ENCODE results near the gene PANX3.

PANX3 gene

DNA sequence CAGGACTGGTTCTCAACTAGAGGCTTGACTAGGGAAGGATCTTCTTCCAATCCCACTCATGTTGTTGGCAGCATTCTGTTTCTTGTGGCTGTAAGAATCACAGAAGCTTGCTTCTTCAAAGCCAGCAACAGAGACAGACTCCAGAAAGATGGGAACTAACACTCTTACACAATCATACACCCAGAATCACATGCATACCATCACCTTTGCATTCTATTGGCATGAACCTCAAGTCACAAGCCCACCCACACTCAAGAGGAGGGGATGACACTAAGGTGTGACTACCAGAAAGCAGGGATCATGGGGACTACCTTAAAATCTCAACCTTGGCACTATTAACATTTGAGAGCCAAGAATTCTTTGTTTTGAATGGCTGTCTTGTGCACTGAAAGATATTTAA lies 13.6 kb upstream of the PANX3 start:
- TF ChIP-seq REST (IDR thresholded peaks at IDR 0.05; ENCODE audit: insufficient read depth in 1 of 2, low read depth in 2 of 2, low read length in 2 of 2), result no peak
- no peak for TF ChIP-seq TAF1 (IDR thresholded peaks at IDR 0.05; ENCODE audit: borderline replicate concordance, insufficient read depth, low read length)
- TF ChIP-seq POLR2AphosphoS5 (IDR thresholded peaks at IDR 0.05; ENCODE audit: low read depth, low read length), result no peak
- TF ChIP-seq SIN3A (IDR thresholded peaks at IDR 0.05; ENCODE audit: borderline replicate concordance, insufficient read depth, low read length), result no peak
- no peak for TF ChIP-seq FOXP2 (optimal IDR thresholded peaks at IDR 0.05; ENCODE audit: borderline replicate concordance, extremely low read depth, extremely low read length, insufficient read depth)

- TF ChIP-seq FOXP2 (optimal IDR thresholded peaks at IDR 0.05; ENCODE audit: borderline replicate concordance, extremely low read depth, extremely low read length, insufficient read depth), result no peak
- no peak for TF ChIP-seq POLR2AphosphoS5 (IDR thresholded peaks at IDR 0.05; ENCODE audit: low read depth, low read length)
- TF ChIP-seq REST (IDR thresholded peaks at IDR 0.05; ENCODE audit: insufficient read depth in 1 of 2, low read depth in 2 of 2, low read length in 2 of 2), result no peak
- no peak for TF ChIP-seq SIN3A (IDR thresholded peaks at IDR 0.05; ENCODE audit: borderline replicate concordance, insufficient read depth, low read length)
- no peak for TF ChIP-seq TAF1 (IDR thresholded peaks at IDR 0.05; ENCODE audit: borderline replicate concordance, insufficient read depth, low read length)
These were observed 10.5 kb upstream of the PANX3 start for GRCh38 chr11:124600621-124601320.

- TF ChIP-seq SIN3A (IDR thresholded peaks at IDR 0.05; ENCODE audit: borderline replicate concordance, insufficient read depth, low read length), result no peak
- no peak for TF ChIP-seq FOXP2 (optimal IDR thresholded peaks at IDR 0.05; ENCODE audit: borderline replicate concordance, extremely low read depth, extremely low read length, insufficient read depth)
- no peak for TF ChIP-seq REST (IDR thresholded peaks at IDR 0.05; ENCODE audit: insufficient read depth in 1 of 2, low read depth in 2 of 2, low read length in 2 of 2)
- TF ChIP-seq POLR2AphosphoS5 (IDR thresholded peaks at IDR 0.05; ENCODE audit: low read depth, low read length), result no peak
- no peak for TF ChIP-seq TAF1 (IDR thresholded peaks at IDR 0.05; ENCODE audit: borderline replicate concordance, insufficient read depth, low read length)
These were observed 9.0 kb upstream of the PANX3 start for GRCh38 chr11:124602193-124602592.

DNA sequence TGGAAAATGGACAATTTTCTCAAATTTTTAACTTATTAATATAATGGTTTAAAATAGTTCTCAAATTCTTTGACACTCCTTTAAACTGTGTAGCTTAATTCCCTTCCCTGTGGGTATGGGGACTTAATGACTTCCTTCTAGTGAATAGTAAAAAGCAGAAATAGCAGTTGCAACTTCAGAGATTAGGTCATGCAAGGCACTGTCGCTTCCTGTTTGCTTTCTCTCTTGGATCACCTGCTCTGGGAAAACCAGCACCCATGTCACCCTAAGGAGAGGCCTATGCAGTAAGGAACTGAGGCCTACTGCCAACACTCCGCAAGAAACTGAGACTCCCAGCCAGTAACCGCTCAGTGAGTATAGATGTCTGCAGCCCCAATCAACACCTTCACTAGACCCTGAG lies 5.5 kb upstream of the PANX3 start:
- TF ChIP-seq TAF1 (IDR thresholded peaks at IDR 0.05; ENCODE audit: borderline replicate concordance, insufficient read depth, low read length) (no peak), SIN3A (IDR thresholded peaks at IDR 0.05; ENCODE audit: borderline replicate concordance, insufficient read depth, low read length) (no peak), POLR2AphosphoS5 (IDR thresholded peaks at IDR 0.05; ENCODE audit: low read depth, low read length) (no peak), FOXP2 (optimal IDR thresholded peaks at IDR 0.05; ENCODE audit: borderline replicate concordance, extremely low read depth, extremely low read length, insufficient read depth) (no peak), REST (IDR thresholded peaks at IDR 0.05; ENCODE audit: insufficient read depth in 1 of 2, low read depth in 2 of 2, low read length in 2 of 2) (no peak)
